AG09319 (cell line): ENCODE measurements around the gene VSIG8.

Experiments
- DNase-seq: peaks from one replicate; pipeline ENCODE4 v3.0.0-alpha.2; 2010; ENCODE audit warnings: low read depth; ENCODE audit errors: extremely low read depth
- CTCF ChIP-seq: IDR thresholded peaks from 2 replicates; pipeline ENCODE4 v1.5.1; 2011; ENCODE audit warnings: low read depth, mild to moderate bottlenecking, inconsistent platforms, low read length, moderate library complexity

Gene VSIG8

GRCh38 chr1:159872891-159873290, 10.4 kb upstream of the VSIG8 start:
- DNase-seq = no peak

DNA sequence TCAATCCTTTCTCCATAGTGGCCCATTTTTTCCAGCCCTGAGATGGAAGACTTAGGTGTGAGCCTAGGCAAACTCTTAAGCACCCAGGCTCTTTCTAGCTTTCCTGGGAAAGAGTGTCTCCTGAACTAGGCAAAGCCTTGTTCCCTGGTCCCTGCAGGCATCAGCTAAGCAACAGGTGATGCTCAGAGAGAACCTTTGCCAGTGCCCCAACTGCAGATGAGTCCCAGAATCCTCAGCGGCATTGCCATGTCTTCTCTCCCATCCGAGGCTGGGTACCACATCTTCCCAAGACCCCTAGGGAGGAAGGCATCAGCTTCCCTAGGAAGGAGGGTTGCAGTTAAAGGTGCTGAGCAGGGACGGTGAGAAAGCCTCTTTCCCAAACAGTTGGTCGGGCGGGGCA, 8.2 kb upstream of the VSIG8 start:
- no peak for DNase-seq
- TF ChIP-seq CTCF = no peak

More at GRCh38 chr1:159872891-159873290, 10.4 kb upstream of the VSIG8 start:
- TF ChIP-seq CTCF = no peak

- no peak for TF ChIP-seq CTCF
- no peak for DNase-seq
These were observed 7.2 kb upstream of the VSIG8 start for GRCh38 chr1:159869607-159870006.

- no peak for DNase-seq
- no peak for TF ChIP-seq CTCF
These were observed 6.7 kb upstream of the VSIG8 start for GRCh38 chr1:159869173-159869572.

GRCh38 chr1:159868766-159869165, 6.3 kb upstream of the VSIG8 start:
- DNase-seq = no peak
- TF ChIP-seq CTCF = no peak

DNA sequence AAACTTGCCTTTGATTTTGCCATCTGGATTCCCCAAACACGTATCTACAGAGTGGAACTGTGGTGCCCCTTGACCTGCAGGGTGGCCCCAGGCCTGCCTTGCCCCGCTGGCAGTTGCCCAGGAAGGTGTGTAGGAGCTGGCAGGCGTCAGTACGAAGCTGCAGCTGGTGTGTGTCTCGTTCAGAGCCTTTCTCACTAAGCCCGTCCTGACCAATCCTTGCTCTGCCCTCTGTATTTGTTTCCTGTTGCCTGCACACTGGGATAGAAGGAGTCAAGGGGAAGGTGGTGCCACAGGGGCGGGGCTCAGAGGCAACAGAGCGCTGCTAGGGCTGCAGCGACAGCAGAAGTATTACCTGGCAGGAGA, 5.2 kb upstream of the VSIG8 start:
- TF ChIP-seq CTCF = no peak
- DNase-seq = no peak

GRCh38 chr1:159866905-159867663, 4.6 kb upstream of the VSIG8 start:
- TF ChIP-seq CTCF = no peak
- no peak for DNase-seq
